HUDEP-2 (cell line): Measurements from ENCODE around the gene LMLN.
"Not testable (repeated sequence)": the region's sequence is repeated elsewhere in the genome, so short reads cannot be mapped to it uniquely, and the experiment has no call there.

ENCODE experiments used
- DNase-seq, 76 experiments: peaks; one replicate each; lab custom pipeline; 2025; ENCODE audit not compliant: unreplicated experiment in 76 of 76; lab: John Stamatoyannopoulos, UW

Gene LMLN

GRCh38 chr3:197959891-197960693 is at the start of gene LMLN:
TSS of gene LMLN (plus strand) at chr3:197960217. CDS start at chr3:197960246, 29 bp downstream.
- DNase-seq: peak; percentile 15 to 97 (median 92)

DNA sequence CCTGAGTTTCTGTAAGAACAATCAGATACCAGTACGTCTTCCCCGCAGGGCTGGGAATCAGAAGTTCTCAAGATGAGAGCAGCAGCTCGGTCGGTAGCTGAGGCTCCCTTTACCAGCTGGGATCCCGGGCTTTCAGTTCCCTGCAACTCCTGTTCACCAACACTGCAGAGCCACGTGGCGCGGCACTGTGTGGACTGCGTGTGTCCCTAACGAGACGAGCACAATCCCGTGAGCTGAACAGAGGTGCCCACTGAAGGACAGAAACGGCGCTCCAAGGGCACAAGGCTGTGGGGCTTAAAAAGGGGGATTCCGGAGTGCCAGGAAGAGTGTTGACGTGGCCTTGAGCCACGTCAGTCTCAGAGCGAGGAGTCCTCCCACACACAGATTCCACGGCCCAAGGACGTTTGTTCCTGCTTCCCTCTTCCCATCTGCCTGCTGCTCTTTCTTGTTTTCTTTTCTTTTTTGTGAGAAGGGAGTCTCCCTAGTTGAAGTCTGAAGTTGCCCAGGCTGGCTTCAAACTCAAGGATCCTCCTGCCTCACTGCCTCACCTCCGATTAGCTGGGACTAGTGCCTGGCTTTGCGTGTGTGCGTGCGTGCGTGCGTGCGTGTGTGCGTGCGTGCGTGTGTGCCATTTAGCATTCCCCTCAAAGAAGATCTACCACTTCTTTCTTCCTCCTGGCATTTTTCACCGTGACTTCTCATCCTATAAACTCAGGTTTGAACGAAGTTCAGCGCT is 47.1 kb upstream of the LMLN start:
- no peak for DNase-seq

DNA sequence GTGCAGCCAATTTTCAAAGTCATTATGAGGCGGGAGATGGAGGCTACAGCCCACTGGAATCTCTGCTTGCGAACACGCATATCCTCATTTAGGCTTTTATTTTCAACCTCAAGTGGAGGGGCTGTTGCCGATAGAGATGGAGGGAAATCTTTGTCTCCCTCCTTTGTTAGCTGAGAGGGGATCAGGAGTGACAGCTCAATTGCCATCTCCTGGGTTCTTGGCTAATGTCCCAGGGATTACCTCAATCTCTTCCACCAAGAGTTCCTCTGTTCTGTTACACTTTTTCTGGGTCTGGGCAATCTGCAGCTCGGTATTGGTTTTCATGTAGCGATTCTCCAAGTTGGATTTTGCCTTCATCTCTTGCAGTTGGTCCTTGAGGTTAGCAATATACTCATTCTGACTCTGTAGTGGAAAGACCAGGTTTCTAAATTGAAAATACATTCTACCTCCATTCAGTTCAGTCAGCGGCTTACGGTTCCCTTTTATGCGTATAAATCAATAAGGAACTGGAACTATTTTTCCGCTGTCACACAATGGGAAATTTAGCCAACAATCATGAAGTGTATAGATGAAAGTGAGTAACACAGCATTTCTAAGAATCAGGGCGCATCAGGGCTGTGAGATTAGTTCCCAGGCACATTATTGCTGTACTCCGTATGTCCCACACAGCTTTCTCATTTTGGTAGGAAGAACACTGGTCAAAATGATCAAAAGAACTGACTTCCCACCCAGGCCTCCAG is 46.2 kb upstream of the LMLN start:
- no peak for DNase-seq

- not testable (repeated sequence) for DNase-seq
Measured at GRCh38 chr3:197921429-197922275, 38.4 kb upstream of the LMLN start.

- peak in 4 of 76 experiments; percentile 2 to 9 (median 5) for DNase-seq
Measured at GRCh38 chr3:197926418-197926817, 33.6 kb upstream of the LMLN start.

DNA sequence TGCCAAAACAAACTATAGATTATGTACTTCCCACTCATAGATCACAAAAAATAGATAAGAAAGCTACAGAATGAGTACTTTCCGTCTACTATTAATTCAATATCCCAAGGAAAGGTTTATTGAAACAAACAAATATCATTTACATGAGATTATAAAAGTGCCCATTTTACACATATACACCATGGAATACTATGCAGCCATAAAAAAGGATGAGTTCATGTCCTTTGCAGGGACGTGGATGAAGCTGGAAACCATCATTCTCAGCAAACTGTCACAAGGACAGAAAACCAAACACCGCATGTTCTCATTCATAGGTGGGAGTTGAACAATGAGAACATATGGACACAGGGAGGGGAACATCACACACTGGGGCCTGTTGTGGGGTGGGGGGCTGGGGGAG is 32.4 kb upstream of the LMLN start:
- DNase-seq: not testable (repeated sequence)

GRCh38 chr3:197936819-197937384 is 23.1 kb upstream of the LMLN start:
- no peak for DNase-seq

DNA sequence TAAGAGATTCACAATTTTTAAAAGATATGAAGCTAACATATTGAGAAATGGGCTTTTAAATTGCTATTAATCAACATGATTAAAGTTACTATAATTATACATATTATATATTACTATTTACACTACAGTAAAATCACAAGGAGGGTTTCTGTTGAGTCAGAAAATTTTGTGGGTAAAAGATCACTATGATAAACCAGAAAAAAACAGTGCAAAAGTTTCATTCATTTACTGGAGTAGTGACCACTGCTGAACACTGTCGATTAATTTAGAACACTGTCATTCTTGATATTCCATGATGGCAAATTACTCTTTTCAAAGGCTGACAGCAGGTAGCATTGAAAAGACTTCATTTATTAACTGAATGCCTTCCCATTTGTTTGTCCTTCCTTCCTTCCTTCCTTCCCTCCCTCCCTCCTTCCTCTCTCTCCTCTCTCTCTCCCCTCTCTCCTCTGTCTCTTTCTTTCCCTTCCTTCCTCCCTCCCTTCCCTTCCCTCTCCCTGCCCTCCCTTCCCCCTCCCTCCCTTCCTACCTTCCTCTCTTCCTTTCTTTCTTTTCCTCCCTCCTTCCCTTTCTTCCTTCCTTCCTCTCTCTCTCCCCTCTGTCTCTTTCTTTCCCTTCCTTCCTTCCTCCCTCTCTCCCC is 19.2 kb upstream of the LMLN start:
- DNase-seq: no peak

DNA sequence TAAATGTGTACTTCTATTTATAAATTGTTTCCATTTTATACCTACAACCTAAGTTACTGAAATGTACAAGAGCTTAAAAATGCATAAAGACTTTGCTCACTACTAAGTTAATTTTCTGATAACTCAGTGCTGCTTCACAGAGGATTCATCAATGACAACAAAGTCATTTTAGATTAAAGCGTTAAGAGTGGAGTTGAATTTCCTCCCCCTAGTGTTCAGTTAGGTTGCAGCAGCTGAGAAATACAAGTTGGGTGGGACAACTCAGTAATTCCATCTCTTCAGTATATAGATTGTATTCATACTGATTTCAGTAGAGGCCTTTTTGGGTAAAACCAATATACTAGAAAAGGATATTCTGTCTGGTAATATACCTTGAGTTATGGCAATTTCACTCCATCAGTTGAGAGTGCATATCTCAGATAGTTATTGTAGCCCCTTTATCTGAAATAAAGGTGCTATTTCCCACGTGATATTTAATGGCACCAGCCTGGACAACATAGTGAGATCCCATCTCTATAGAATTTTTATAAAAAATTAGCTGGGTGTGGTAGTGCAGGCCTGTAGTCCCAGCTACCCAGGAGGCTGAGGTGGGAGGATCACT is 17.0 kb upstream of the LMLN start:
- DNase-seq: peak in 25 of 76 experiments; percentile 6 to 53 (median 29)

GRCh38 chr3:197949191-197949777 is 10.7 kb upstream of the LMLN start:
- DNase-seq: no peak

DNA sequence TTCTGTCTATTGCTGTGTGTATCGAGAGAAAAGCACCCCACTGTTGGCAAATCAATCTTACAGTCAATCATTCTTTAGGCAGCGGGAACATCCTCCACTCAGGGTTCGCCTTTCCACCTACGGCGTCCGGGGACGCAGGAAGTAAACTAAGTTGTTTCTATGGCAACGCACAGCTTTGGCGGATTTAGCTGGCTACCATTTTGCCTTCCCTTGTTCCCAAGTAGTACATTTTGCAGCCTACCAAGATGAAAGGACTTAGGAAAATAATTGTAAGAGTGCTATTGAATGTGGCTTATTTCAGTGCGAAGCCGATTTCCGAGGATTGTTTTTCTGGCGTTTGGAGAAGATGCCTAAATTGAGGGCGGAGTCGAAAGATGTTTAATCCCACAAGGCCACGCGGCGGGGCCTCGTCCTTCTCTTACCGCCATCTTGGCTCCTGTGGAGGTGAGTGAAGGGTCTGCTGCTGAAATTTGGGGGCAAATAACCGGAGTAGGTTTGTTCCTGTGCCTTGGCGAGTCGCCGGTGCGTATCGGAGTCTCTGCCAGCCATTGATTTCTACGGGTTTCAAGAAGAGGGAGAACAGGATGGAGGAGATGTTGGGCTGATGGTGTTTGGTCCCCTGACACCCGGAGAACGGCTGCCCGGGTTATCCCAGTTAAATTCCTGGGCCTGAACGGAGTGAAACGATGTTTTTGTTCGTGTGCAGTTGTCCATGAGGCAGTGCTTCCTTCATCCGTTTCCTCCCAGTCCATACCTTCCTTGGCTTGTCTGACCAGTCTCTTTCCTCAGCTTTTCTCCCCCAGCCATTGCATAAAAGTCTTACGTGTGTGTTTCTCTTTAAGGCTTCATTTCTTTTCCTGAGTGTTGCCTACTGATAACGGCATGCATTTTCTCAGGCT is 10.0 kb upstream of the LMLN start, which contains the start of gene RPL35A:
RPL35A (plus strand) TSS at position 413 of the 899 bp plus-strand sequence. CDS start 778 bp downstream, outside the sequence.
- DNase-seq: peak in 74 of 76 experiments; percentile 10 to 96 (median 81)

DNA sequence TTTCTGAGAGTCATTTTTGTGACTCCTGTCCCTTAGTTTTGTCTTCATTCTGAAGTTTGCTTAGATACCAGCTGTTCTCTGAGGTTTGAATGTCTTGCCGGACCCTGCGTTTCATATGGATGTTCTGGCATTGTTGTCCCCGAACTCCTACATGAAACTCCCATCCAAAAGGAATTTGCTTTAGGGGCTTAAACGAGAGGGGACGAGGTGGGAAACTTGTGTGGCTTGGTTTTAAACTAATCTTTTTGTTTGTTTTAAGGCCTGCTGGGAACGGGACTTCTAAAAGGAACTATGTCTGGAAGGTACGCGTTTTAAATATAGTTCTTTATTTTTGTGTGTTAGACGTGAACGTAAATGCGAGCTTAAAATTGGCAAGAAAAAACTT is 9.3 kb upstream of the LMLN start:
- DNase-seq: peak in 2 of 76 experiments; percentile 27 to 52

- DNase-seq: no peak
Measured at GRCh38 chr3:197951392-197951990, 8.5 kb upstream of the LMLN start.

DNA sequence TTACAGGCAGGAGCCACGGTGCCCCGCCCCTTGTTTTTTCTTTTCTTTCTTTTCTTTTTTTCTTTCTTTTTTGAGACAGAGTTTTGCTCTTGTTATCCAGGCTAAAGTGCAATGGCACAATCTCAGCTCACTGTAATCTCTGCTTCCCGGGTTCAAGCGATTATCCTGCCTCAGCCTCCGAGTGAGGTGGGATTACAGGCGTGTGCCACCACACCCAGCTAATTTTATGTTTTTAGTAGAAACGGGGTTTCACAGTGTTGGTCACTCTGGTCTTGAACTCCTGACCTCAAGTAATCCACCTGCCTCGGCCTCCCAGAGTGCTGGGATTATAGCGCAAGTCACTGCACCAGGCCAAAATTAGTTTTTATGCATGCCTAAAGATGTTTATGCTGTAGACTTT is 7.6 kb upstream of the LMLN start:
- DNase-seq: no peak

- DNase-seq: no peak
Measured at GRCh38 chr3:197953325-197953724, 6.7 kb upstream of the LMLN start.

DNA sequence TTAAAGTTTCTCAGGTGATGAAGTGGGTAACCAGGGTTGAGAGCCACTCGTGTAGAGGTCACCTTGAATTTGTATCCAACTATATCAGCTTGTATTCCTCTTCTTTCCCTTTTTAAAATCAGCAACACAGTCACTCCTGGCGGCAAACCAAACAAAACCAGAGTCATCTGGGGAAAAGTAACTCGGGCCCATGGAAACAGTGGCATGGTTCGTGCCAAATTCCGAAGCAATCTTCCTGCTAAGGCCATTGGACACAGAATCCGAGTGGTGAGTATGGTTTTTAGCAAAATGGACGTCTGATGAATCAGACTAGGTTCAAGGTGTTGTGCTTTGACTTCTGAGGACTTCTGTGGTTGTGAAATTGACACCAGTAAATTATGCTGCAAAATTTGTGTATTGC is 6.1 kb upstream of the LMLN start:
- DNase-seq: no peak

- DNase-seq: peak in 1 of 76 experiments; percentile 15
Measured at GRCh38 chr3:197955892-197956477, 4.0 kb upstream of the LMLN start.
